ENCODE data around the gene CRX. TPM values are rescaled to one million over a fixed set of nuclear protein-coding genes. Genes with fewer than 3 reads are reported as not detected.
A peak's percentile ranks its signal among the peaks of the same experiment; 100 is the strongest.

The CRX gene
- total and polyA plus RNA-seq, 2 of the 13 experiments (the other 11 are each of a cell fraction or from before 2014, with no cell fraction given), result not detected

DNA sequence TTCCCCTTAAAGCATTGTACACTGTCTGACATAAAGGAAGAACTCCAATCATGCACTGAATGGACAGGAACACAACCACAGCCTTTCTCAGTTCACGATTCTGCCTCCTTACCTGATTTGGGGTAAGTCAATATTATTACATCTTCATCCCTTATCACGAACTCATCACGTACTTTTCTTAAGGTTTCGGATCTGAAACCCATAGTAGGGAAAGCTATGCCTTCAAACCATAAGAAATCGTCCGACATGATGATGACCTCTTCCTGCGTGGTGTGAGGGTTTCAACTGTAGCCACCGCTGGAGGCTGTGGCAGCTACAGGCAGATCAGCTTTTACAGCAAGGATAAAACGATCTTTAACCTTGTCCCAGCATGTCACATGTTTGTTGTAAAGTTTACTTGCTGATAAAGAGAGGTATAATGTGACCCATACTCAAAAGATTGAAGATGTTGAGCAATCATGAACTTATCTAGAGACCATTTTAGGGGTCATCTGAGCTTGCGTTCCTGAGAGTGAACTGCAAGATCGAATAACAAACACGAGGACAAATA, 64.3 kb downstream of the CRX start, which contains the start of gene SULT2A1 (continued):
- TF ChIP-seq, protein P1, sequence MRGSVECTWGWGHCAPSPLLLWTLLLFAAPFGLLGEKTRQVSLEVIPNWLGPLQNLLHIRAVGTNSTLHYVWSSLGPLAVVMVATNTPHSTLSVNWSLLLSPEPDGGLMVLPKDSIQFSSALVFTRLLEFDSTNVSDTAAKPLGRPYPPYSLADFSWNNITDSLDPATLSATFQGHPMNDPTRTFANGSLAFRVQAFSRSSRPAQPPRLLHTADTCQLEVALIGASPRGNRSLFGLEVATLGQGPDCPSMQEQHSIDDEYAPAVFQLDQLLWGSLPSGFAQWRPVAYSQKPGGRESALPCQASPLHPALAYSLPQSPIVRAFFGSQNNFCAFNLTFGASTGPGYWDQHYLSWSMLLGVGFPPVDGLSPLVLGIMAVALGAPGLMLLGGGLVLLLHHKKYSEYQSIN (CRISPR knock-in tag; IDR thresholded peaks at IDR 0.05; ENCODE audit: borderline replicate concordance), result no peak
- TF ChIP-seq ZNF773 (CRISPR knock-in tag; IDR thresholded peaks at IDR 0.05; ENCODE audit: borderline replicate concordance) (no peak), RCOR2 (CRISPR knock-in tag; IDR thresholded peaks at IDR 0.05) (peak; percentile 64; the same call in 1 of the 2 replicates), DNMT3B (CRISPR knock-in tag; conservative IDR thresholded peaks at IDR 0.05) (0 out of 2 replicates have a peak, but pooled peaks have one; percentile 35), ZSCAN29 (CRISPR knock-in tag; conservative IDR thresholded peaks at IDR 0.05) (0 out of 2 replicates have a peak, but pooled peaks have one; percentile 27), ZNF772 (CRISPR knock-in tag; IDR thresholded peaks at IDR 0.05) (no peak), GTF2F1 (IDR thresholded peaks at IDR 0.05; ENCODE audit: low read length) (peak; percentile 37; the same call in 1 of the 2 replicates), YY1 (IDR thresholded peaks at IDR 0.05; ENCODE audit: insufficient read depth, insufficient replicate concordance, low read depth, low read length) (no peak), SMAD1 (CRISPR knock-in tag; IDR thresholded peaks at IDR 0.05; ENCODE audit: borderline replicate concordance, low read depth) (no peak), JDP2 (CRISPR knock-in tag; IDR thresholded peaks at IDR 0.05; ENCODE audit: borderline replicate concordance) (peak; percentile 27; the same call in 1 of the 2 replicates), NFIC (IDR thresholded peaks at IDR 0.05; ENCODE audit: low read length) (peak; percentile 81), TEAD2 (CRISPR knock-in tag; IDR thresholded peaks at IDR 0.05) (no peak), MYC (CRISPR knock-in tag; IDR thresholded peaks at IDR 0.05; ENCODE audit: borderline replicate concordance) (no peak; the same call in 1 of the 2 replicates), KLF9 (CRISPR knock-in tag; IDR thresholded peaks at IDR 0.05; ENCODE audit: low read depth) (no peak), FOXA1 (IDR thresholded peaks at IDR 0.05) (no peak), FOXA1 (CRISPR knock-in tag; IDR thresholded peaks at IDR 0.05) (peak; percentile 52; the same call in 1 of the 2 replicates), ZNF709 (CRISPR knock-in tag; IDR thresholded peaks at IDR 0.05) (no peak)
- TF ChIP-seq, protein P2, sequence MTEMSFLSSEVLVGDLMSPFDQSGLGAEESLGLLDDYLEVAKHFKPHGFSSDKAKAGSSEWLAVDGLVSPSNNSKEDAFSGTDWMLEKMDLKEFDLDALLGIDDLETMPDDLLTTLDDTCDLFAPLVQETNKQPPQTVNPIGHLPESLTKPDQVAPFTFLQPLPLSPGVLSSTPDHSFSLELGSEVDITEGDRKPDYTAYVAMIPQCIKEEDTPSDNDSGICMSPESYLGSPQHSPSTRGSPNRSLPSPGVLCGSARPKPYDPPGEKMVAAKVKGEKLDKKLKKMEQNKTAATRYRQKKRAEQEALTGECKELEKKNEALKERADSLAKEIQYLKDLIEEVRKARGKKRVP (CRISPR knock-in tag; IDR thresholded peaks at IDR 0.05), result peak in 1 of 2 experiments; percentile 50; a peak in 1 of 4 replicates
- TF ChIP-seq, protein P3, sequence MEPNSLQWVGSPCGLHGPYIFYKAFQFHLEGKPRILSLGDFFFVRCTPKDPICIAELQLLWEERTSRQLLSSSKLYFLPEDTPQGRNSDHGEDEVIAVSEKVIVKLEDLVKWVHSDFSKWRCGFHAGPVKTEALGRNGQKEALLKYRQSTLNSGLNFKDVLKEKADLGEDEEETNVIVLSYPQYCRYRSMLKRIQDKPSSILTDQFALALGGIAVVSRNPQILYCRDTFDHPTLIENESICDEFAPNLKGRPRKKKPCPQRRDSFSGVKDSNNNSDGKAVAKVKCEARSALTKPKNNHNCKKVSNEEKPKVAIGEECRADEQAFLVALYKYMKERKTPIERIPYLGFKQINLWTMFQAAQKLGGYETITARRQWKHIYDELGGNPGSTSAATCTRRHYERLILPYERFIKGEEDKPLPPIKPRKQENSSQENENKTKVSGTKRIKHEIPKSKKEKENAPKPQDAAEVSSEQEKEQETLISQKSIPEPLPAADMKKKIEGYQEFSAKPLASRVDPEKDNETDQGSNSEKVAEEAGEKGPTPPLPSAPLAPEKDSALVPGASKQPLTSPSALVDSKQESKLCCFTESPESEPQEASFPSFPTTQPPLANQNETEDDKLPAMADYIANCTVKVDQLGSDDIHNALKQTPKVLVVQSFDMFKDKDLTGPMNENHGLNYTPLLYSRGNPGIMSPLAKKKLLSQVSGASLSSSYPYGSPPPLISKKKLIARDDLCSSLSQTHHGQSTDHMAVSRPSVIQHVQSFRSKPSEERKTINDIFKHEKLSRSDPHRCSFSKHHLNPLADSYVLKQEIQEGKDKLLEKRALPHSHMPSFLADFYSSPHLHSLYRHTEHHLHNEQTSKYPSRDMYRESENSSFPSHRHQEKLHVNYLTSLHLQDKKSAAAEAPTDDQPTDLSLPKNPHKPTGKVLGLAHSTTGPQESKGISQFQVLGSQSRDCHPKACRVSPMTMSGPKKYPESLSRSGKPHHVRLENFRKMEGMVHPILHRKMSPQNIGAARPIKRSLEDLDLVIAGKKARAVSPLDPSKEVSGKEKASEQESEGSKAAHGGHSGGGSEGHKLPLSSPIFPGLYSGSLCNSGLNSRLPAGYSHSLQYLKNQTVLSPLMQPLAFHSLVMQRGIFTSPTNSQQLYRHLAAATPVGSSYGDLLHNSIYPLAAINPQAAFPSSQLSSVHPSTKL (CRISPR knock-in tag; IDR thresholded peaks at IDR 0.05), result peak; percentile 93
- TF ChIP-seq, protein P4, sequence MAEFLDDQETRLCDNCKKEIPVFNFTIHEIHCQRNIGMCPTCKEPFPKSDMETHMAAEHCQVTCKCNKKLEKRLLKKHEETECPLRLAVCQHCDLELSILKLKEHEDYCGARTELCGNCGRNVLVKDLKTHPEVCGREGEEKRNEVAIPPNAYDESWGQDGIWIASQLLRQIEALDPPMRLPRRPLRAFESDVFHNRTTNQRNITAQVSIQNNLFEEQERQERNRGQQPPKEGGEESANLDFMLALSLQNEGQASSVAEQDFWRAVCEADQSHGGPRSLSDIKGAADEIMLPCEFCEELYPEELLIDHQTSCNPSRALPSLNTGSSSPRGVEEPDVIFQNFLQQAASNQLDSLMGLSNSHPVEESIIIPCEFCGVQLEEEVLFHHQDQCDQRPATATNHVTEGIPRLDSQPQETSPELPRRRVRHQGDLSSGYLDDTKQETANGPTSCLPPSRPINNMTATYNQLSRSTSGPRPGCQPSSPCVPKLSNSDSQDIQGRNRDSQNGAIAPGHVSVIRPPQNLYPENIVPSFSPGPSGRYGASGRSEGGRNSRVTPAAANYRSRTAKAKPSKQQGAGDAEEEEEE (CRISPR knock-in tag; IDR thresholded peaks at IDR 0.05; ENCODE audit: borderline replicate concordance), result no peak
- TF ChIP-seq, protein P5, sequence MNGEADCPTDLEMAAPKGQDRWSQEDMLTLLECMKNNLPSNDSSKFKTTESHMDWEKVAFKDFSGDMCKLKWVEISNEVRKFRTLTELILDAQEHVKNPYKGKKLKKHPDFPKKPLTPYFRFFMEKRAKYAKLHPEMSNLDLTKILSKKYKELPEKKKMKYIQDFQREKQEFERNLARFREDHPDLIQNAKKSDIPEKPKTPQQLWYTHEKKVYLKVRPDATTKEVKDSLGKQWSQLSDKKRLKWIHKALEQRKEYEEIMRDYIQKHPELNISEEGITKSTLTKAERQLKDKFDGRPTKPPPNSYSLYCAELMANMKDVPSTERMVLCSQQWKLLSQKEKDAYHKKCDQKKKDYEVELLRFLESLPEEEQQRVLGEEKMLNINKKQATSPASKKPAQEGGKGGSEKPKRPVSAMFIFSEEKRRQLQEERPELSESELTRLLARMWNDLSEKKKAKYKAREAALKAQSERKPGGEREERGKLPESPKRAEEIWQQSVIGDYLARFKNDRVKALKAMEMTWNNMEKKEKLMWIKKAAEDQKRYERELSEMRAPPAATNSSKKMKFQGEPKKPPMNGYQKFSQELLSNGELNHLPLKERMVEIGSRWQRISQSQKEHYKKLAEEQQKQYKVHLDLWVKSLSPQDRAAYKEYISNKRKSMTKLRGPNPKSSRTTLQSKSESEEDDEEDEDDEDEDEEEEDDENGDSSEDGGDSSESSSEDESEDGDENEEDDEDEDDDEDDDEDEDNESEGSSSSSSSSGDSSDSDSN (CRISPR knock-in tag; IDR thresholded peaks at IDR 0.05), result no peak

All from HepG2 (cell line).